Measurements from ENCODE around the gene STX17. TPM values are rescaled to one million over a fixed set of nuclear protein-coding genes. Genes with fewer than 3 reads are reported as not detected.

Gene STX17
- total RNA-seq, 2 experiments from 2014 or later: 33.3 to 41.9 TPM

DNA sequence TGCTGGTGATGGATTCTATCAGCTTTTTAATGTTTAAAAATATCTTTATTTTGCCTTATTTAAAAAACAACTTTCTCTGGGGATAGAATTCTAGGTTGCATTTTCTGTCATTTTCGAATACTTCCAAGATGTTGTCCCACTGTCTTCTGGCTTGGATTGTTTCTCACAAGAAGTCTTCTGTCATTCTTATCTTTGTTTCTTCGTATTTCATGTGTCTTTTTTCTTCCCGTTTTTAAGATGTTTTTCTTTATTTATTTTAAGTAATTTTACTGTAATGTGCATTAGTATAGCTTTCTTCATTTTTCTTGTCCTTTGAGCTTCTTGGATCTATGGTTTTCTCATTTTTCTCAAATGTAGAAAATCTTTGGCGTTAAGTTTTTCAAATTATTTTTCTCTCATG is 19.1 kb downstream of the STX17 start:
- DNase-seq (no peak), ATAC-seq (no peak)
- ChIA-PET CTCF (no interaction called here), POLR2A (no interaction called here)
- Mint-ChIP-seq H3K27ac (no peak overlapping the region), H3K36me3 (ENCODE audit: low read depth) (peaks cover 60% of the 10 kb centered on the region), H3K4me1 (ENCODE audit: low read depth) (peaks cover 26% of the 10 kb centered on the region), H3K4me3 (no peak overlapping the region), H3K9me3 (peaks cover 16% of the 10 kb centered on the region), H3K27me3 (no peaks in the 10 kb centered on the region)
- intact Hi-C loops (cut with micrococcal nuclease): no loop called here
- no peak for TF ChIP-seq CTCF (IDR thresholded peaks at IDR 0.05)

GRCh38 chr9:99929652-99930051 is 23.2 kb downstream of the STX17 start:
- ATAC-seq (no peak), DNase-seq (no peak)
- Mint-ChIP-seq H3K27me3 (no peaks in the 10 kb centered on the region), H3K9me3 (peaks cover 14% of the 10 kb centered on the region), H3K27ac (no peak overlapping the region), H3K4me1 (ENCODE audit: low read depth) (peaks cover 13% of the 10 kb centered on the region), H3K4me3 (no peak overlapping the region), H3K36me3 (ENCODE audit: low read depth) (peaks cover 45% of the 10 kb centered on the region)
- ChIA-PET CTCF (no interaction called here), POLR2A (no interaction called here)
- intact Hi-C loops (cut with micrococcal nuclease): no loop called here
- TF ChIP-seq CTCF (IDR thresholded peaks at IDR 0.05): no peak

DNA sequence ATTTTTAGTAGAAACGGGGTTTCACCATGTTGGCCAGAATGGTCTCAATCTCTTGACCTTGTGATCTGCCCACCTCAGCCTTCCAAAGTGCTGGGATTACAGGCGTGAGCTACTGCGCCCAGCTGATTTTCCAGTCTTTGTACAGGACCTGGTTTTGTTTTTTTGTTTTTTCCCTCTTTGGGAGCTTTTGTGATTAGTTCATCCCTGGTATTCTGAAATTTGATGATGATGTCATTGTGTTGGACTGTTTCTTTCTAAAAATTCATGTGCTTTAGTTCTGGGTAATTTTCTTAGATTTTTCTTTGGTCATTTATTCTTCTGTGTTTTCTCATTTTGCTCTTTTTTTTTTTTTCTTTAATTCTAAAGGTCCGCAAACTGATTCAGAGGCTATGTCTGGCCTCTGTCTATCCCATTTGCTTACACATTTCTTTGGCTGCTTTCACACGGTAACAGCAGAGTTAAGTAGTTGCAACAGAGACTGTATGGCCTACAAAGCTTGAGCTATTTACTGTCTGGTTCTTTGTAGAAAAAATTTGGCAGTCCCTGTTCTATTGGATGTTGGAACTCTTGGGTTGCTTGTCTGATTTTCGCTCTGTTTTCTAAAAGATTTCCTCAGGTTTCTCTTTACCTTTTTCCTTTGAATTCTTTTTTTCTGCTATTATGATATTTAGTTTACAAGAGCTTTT is 24.8 kb downstream of the STX17 start:
- POLR2A ChIA-PET: no interaction called here
- Mint-ChIP-seq H3K4me1 (ENCODE audit: low read depth) (peaks cover 18% of the 10 kb centered on the region), H3K9me3 (peaks cover 7% of the 10 kb centered on the region), H3K36me3 (ENCODE audit: low read depth) (peaks cover 38% of the 10 kb centered on the region), H3K27ac (no peak overlapping the region), H3K27me3 (no peaks in the 10 kb centered on the region), H3K4me3 (no peak overlapping the region)
- ATAC-seq (no peak), DNase-seq (no peak)
- intact Hi-C loops (cut with micrococcal nuclease): no loop called here
- no peak for TF ChIP-seq CTCF (IDR thresholded peaks at IDR 0.05)
- CTCF ChIA-PET: interaction anchor here (1.1 to 1.6 kb wide), 3 partner anchors 16 to 106 kb away, joined by 3 to 5 read pairs (median 3); no protein-coding TSS in a partner anchor

DNA sequence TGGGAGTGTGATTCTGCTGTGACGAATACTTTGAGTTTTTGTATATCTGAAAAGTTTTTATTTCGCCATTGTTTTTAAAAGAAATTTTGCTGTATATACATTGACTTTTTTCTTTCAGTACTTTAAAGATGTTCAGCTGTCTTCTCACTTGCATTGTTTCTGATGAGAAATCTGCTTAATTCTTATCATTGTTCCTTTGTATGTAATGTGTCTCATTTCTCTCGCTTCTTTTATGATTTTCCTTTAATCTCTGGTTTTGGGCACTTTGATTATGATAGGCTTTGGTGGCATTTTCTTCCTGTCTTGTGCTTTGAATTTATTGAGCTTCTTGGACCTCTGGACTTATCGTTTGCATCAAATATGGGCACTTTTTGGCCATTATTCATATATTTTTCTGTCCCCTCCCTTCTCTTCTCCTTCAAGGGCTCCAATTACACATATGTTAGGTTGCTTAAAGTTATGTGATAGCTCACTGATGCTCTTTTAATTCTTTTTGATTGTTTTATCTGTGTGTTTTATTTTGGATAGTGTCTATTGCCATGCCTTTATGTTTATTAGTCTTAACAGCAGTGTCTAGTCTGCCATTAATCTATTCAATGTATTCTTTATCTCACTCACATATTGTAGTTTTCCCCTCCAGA is 30.6 kb downstream of the STX17 start:
- DNase-seq (no peak), ATAC-seq (no peak)
- POLR2A ChIA-PET: no interaction called here
- no peak overlapping the region for H3K27ac Mint-ChIP-seq
- H3K36me3 Mint-ChIP-seq (ENCODE audit: low read depth): peaks cover 34% of the 10 kb centered on the region
- H3K27me3 Mint-ChIP-seq: no peaks in the 10 kb centered on the region
- peaks cover 12% of the 10 kb centered on the region for H3K4me1 Mint-ChIP-seq (ENCODE audit: low read depth)
- CTCF ChIA-PET: no interaction called here
- H3K4me3 Mint-ChIP-seq: no peak overlapping the region
- TF ChIP-seq CTCF (IDR thresholded peaks at IDR 0.05): no peak
- H3K9me3 Mint-ChIP-seq: peaks cover 10% of the 10 kb centered on the region
- intact Hi-C loops (cut with micrococcal nuclease): no loop called here

- DNase-seq (no peak), ATAC-seq (no peak)
- H3K4me1 Mint-ChIP-seq (ENCODE audit: low read depth): peaks cover 9% of the 10 kb centered on the region
- no peak overlapping the region for H3K27ac Mint-ChIP-seq
- no peak overlapping the region for H3K4me3 Mint-ChIP-seq
- H3K9me3 Mint-ChIP-seq: no peaks in the 10 kb centered on the region
- TF ChIP-seq CTCF (IDR thresholded peaks at IDR 0.05): no peak
- H3K36me3 Mint-ChIP-seq (ENCODE audit: low read depth): peaks cover 21% of the 10 kb centered on the region
- POLR2A ChIA-PET: interaction anchor here (1.1 kb wide), 1 partner anchor 40 kb away, joined by 3 read pairs; no protein-coding TSS in a partner anchor
- intact Hi-C loops (cut with micrococcal nuclease): no loop called here
- no peaks in the 10 kb centered on the region for H3K27me3 Mint-ChIP-seq
- CTCF ChIA-PET: interaction anchor here (0.9 to 1.2 kb wide), 2 partner anchors 8 to 32 kb away, joined by 3 to 4 read pairs; no protein-coding TSS in a partner anchor
Observed at GRCh38 chr9:99947395-99947794, 40.9 kb downstream of the STX17 start.
